Measurements from ENCODE around the gene CNTNAP1. TPM values are rescaled to one million over a fixed set of nuclear protein-coding genes. Genes with fewer than 3 reads are reported as not detected.

The CNTNAP1 gene
- total RNA-seq, 4 donors from 2014 or later = 3.7 to 43.8 (median 10.1) TPM

GRCh38 chr17:42692489-42692888, 10.2 kb downstream of the CNTNAP1 start:
- no peaks in the 10 kb centered on the region for H3K36me3 ChIP-seq
- no peak for TF ChIP-seq POLR2A (IDR thresholded peaks at IDR 0.05)
- no peak for TF ChIP-seq CTCF (IDR thresholded peaks at IDR 0.05)
- no peak for TF ChIP-seq EP300 (IDR thresholded peaks at IDR 0.05; ENCODE audit: low read depth)
- no peak for TF ChIP-seq POLR2AphosphoS5 (IDR thresholded peaks at IDR 0.05)
- H3K4me1 ChIP-seq = no peaks in the 10 kb centered on the region
- no peak for DNase-seq
- WGBS, 2 donors (ENCODE audit: low coverage in 1 of 2) = 90% methylated on average over 11 of the region's 11 CpGs; no CpG with 5 or more reads in 1 of the 2 donors
- H3K27me3 ChIP-seq = no peaks in the 10 kb centered on the region
- no peak overlapping the region for H3K27ac ChIP-seq
- H3K4me3 ChIP-seq = no peak overlapping the region
- in situ Hi-C loops (cut with MboI; ENCODE audit: low pct_ligation_motif_present in 1 of 4, low pct_unique_long_range_greater_than_20kb in 1 of 4, low sequenced_read_pairs in 3 of 4) = loop anchor here in 3 of 4 donors (25.0 kb wide), 1 partner anchor 105 kb away; the partner anchor contains the start of gene PSMC3IP (in 3 of the 3)
- intact Hi-C loops (cut with DNase I; ENCODE audit: low total_unique reads) = no loop called here
- no peaks in the 10 kb centered on the region for H3K9me3 ChIP-seq

- no peak for TF ChIP-seq POLR2A (IDR thresholded peaks at IDR 0.05)
- no peak for TF ChIP-seq CTCF (IDR thresholded peaks at IDR 0.05)
- no peak for TF ChIP-seq EP300 (IDR thresholded peaks at IDR 0.05; ENCODE audit: low read depth)
- no peak for TF ChIP-seq POLR2AphosphoS5 (IDR thresholded peaks at IDR 0.05)
- in situ Hi-C loops (cut with MboI; ENCODE audit: low pct_ligation_motif_present in 1 of 4, low pct_unique_long_range_greater_than_20kb in 1 of 4, low sequenced_read_pairs in 3 of 4) = loop anchor here in 3 of 4 donors (25.0 kb wide), 1 partner anchor 107 kb away; the partner anchor contains the start of gene PSMC3IP (in 3 of the 3)
- no peaks in the 10 kb centered on the region for H3K9me3 ChIP-seq
- no peaks in the 10 kb centered on the region for H3K27me3 ChIP-seq
- 80 to 91% methylated on average over 1 to 3 of the region's 3 CpGs for WGBS, 2 donors (ENCODE audit: low coverage in 1 of 2)
- H3K4me3 ChIP-seq = no peak overlapping the region
- no peak for DNase-seq
- peaks cover 0 to 8% (median 2%) of the 10 kb centered on the region in 4 donors for H3K4me1 ChIP-seq
- intact Hi-C loops (cut with DNase I; ENCODE audit: low total_unique reads) = no loop called here
- no peaks in the 10 kb centered on the region for H3K36me3 ChIP-seq
- no peak overlapping the region for H3K27ac ChIP-seq
These were observed 12.2 kb downstream of the CNTNAP1 start for GRCh38 chr17:42694524-42694923.

GRCh38 chr17:42695500-42695899, 13.2 kb downstream of the CNTNAP1 start:
- H3K9me3 ChIP-seq = no peaks in the 10 kb centered on the region
- H3K36me3 ChIP-seq = no peaks in the 10 kb centered on the region
- in situ Hi-C loops (cut with MboI; ENCODE audit: low pct_ligation_motif_present in 1 of 4, low pct_unique_long_range_greater_than_20kb in 1 of 4, low sequenced_read_pairs in 3 of 4) (loop anchor here in 3 of 4 donors (25.0 kb wide), 1 partner anchor 108 kb away; the partner anchor contains the start of gene PSMC3IP (in 3 of the 3)), intact Hi-C loops (cut with DNase I; ENCODE audit: low total_unique reads) (no loop called here)
- no peaks in the 10 kb centered on the region for H3K27me3 ChIP-seq
- no peak overlapping the region for H3K27ac ChIP-seq
- H3K4me1 ChIP-seq = peaks cover 0 to 8% (median 2%) of the 10 kb centered on the region in 4 donors
- H3K4me3 ChIP-seq = no peak overlapping the region
- TF ChIP-seq EP300 (IDR thresholded peaks at IDR 0.05; ENCODE audit: low read depth) (no peak), CTCF (IDR thresholded peaks at IDR 0.05) (no peak), POLR2A (IDR thresholded peaks at IDR 0.05) (no peak), POLR2AphosphoS5 (IDR thresholded peaks at IDR 0.05) (no peak)
- 94 to 100% methylated on average over 3 to 20 of the region's 20 CpGs for WGBS, 2 donors (ENCODE audit: low coverage in 1 of 2)
- no peak for DNase-seq

- Histone ChIP-seq H3K36me3 (peaks cover 0 to 7% (median 0%) of the 10 kb centered on the region in 4 donors), H3K4me1 (peaks cover 0 to 8% (median 2%) of the 10 kb centered on the region in 4 donors), H3K9me3 (no peaks in the 10 kb centered on the region), H3K4me3 (no peak overlapping the region), H3K27me3 (no peaks in the 10 kb centered on the region), H3K27ac (no peak overlapping the region)
- in situ Hi-C loops (cut with MboI; ENCODE audit: low pct_ligation_motif_present in 1 of 4, low pct_unique_long_range_greater_than_20kb in 1 of 4, low sequenced_read_pairs in 3 of 4) (loop anchor here in 3 of 4 donors (25.0 kb wide), 1 partner anchor 110 kb away; the partner anchor contains the start of gene PSMC3IP (in 3 of the 3)), intact Hi-C loops (cut with DNase I; ENCODE audit: low total_unique reads) (no loop called here)
- no peak for DNase-seq
- TF ChIP-seq CTCF (IDR thresholded peaks at IDR 0.05) (no peak), POLR2AphosphoS5 (IDR thresholded peaks at IDR 0.05) (no peak), POLR2A (IDR thresholded peaks at IDR 0.05) (no peak)
- WGBS, 2 donors (ENCODE audit: low coverage in 1 of 2) = 91 to 93% methylated on average over 6 to 19 of the region's 19 CpGs
These were observed 14.9 kb downstream of the CNTNAP1 start for GRCh38 chr17:42697108-42697811.

Measured in transverse colon (tissue), 4 donors.